ENCODE results near the gene TRAF3.

- no peak for TF ChIP-seq POLR2A (IDR thresholded peaks at IDR 0.05; ENCODE audit: low read length)
- TF ChIP-seq GATA1 (IDR thresholded peaks at IDR 0.05; ENCODE audit: low read depth, low read length): no peak
These were observed 114.3 kb downstream of the TRAF3 start for GRCh38 chr14:102891556-102891955.
